Sigmoid colon (tissue), 3 donors: Measurements from ENCODE around the gene ENDOU.

Source experiments
- CTCF ChIP-seq, 4 experiments: fragments of 450-650 bp in 3 of 4; fragments of 200-600 bp in 1 of 4; IDR thresholded peaks; one replicate each; pipeline ENCODE4 v1.5.1; 2016 to 2019; ENCODE audit warnings: antibody characterized with exemption in 4 of 4, mild to moderate bottlenecking in 3 of 4, moderate library complexity in 2 of 4
- POLR2A ChIP-seq, 2 donors: fragments of 450-650 bp; IDR thresholded peaks; one replicate each; pipeline ENCODE4 v1.6.1; 2016; ENCODE audit warnings: antibody characterized with exemption in 2 of 2, mild to moderate bottlenecking in 2 of 2, moderate library complexity in 2 of 2

GRCh38 chr12:47758584-47758833 lies 33.2 kb upstream of the ENDOU start:
- no peak for TF ChIP-seq POLR2A (IDR thresholded peaks at IDR 0.05)
- TF ChIP-seq CTCF (IDR thresholded peaks at IDR 0.05) = no peak
